Neural cell (in vitro differentiated cells): ENCODE measurements around the gene OGDH. TPM values are rescaled to one million over a fixed set of nuclear protein-coding genes. Genes with fewer than 3 reads are reported as not detected.

ENCODE experiments used
- H2AFZ ChIP-seq: fragments of 200-600, 300-800 bp; sonication (generic), shearing (Covaris generic); 2 replicates; pipeline ENCODE4 v1.6.0; 2014; ENCODE audit warnings: low read depth, mild to moderate bottlenecking, antibody characterized with exemption, low read length, moderate library complexity
- H3F3A ChIP-seq: fragments of 200-600 bp; shearing (Covaris generic); 2 replicates; pipeline ENCODE4 v1.6.1; 2016; ENCODE audit warnings: mild to moderate bottlenecking, moderate library complexity, mixed read lengths, antibody characterized with exemption, low read length; ENCODE audit not compliant: insufficient read depth, poor library complexity, severe bottlenecking
- H3K27ac ChIP-seq: fragments of 200-600, 300-800 bp; sonication (generic), shearing (Covaris generic); 2 replicates; pipeline ENCODE4 v1.5.1; 2014; ENCODE audit warnings: mild to moderate bottlenecking, low read length, moderate library complexity
- H3K27me3 ChIP-seq: fragments of 300-800, 200-600 bp; sonication (generic), shearing (Covaris generic); 2 replicates; pipeline ENCODE4 v1.6.0; 2014; ENCODE audit warnings: mild to moderate bottlenecking, low read depth, low read length, moderate library complexity; ENCODE audit not compliant: insufficient read depth
- H3K36me3 ChIP-seq: fragments of 300-800, 200-600 bp; sonication (generic), shearing (Covaris generic); 2 replicates; pipeline ENCODE4 v1.5.1; 2014; ENCODE audit warnings: mild to moderate bottlenecking, antibody characterized with exemption, low read length, moderate library complexity; ENCODE audit not compliant: insufficient read depth
- H3K4me2 ChIP-seq: fragments of 300-800, 200-600 bp; sonication (generic), shearing (Covaris generic); 2 replicates; pipeline ENCODE4 v1.6.0; 2014; ENCODE audit warnings: mild to moderate bottlenecking, low read length
- H3K4me3 ChIP-seq: fragments of 300-800, 200-600 bp; sonication (generic), shearing (Covaris generic); 2 replicates; pipeline ENCODE4 v1.5.1; 2014; ENCODE audit warnings: mild to moderate bottlenecking, low read length, moderate library complexity
- H3K79me2 ChIP-seq: fragments of 200-600 bp; shearing (Covaris generic); replicated peaks from 2 replicates; pipeline ENCODE4 v1.6.0; 2014; ENCODE audit warnings: mild to moderate bottlenecking, low read length, moderate library complexity; ENCODE audit not compliant: insufficient read depth
- H3K9ac ChIP-seq: fragments of 300-800, 200-600 bp; sonication (generic), shearing (Covaris generic); 2 replicates; pipeline ENCODE4 v1.6.1; 2016; ENCODE audit warnings: mild to moderate bottlenecking, low read length, mixed read lengths
- H3K9me2 ChIP-seq: fragments of 200-600 bp; shearing (Covaris generic); 2 replicates; pipeline ENCODE4 v1.6.1; 2016; ENCODE audit warnings: mild to moderate bottlenecking, low read length, mixed read lengths; ENCODE audit not compliant: insufficient read depth
- H3K9me3 ChIP-seq: fragments of 200-600, 300-800 bp; sonication (generic), shearing (Covaris generic); 2 replicates; pipeline ENCODE4 v1.6.1; 2016; ENCODE audit warnings: mild to moderate bottlenecking, mixed run types, low read length, moderate library complexity, mixed read lengths
- H4K20me1 ChIP-seq: fragments of 200-600 bp; shearing (Covaris generic); 2 replicates; pipeline ENCODE4 v1.6.1; 2016; ENCODE audit warnings: mild to moderate bottlenecking, mixed run types; ENCODE audit not compliant: insufficient read depth
- EP300 ChIP-seq: fragments of 450-650 bp; conservative IDR thresholded peaks from 2 replicates; pipeline ENCODE4 v1.6.1; 2014; ENCODE audit warnings: antibody characterized with exemption, mild to moderate bottlenecking, moderate library complexity; ENCODE audit not compliant: poor library complexity, severe bottlenecking
- EZH2 ChIP-seq: fragments of 200-600, 300-800 bp; shearing (Covaris generic), sonication (generic); IDR thresholded peaks from 2 replicates; pipeline ENCODE4 v1.6.1; 2014; ENCODE audit warnings: antibody characterized with exemption, low read length, borderline replicate concordance, mild to moderate bottlenecking; ENCODE audit not compliant: insufficient read depth, poor library complexity, severe bottlenecking
- MXI1 ChIP-seq: fragments of 450-650 bp; conservative IDR thresholded peaks from 2 replicates; pipeline ENCODE4 v1.6.1; 2014; ENCODE audit warnings: antibody characterized with exemption, mild to moderate bottlenecking; ENCODE audit not compliant: poor library complexity, severe bottlenecking
- POLR2AphosphoS5 ChIP-seq: IDR thresholded peaks from 2 replicates; pipeline ENCODE4 v1.6.1; 2012
- RAD21 ChIP-seq: fragments of 450-650 bp; conservative IDR thresholded peaks from 2 replicates; pipeline ENCODE4 v1.6.1; 2014; ENCODE audit warnings: antibody characterized with exemption, mild to moderate bottlenecking, moderate library complexity
- SMC3 ChIP-seq: fragments of 450-650 bp; conservative IDR thresholded peaks from 2 replicates; pipeline ENCODE4 v1.6.1; 2014; ENCODE audit warnings: antibody characterized with exemption, mild to moderate bottlenecking, moderate library complexity; ENCODE audit not compliant: poor library complexity
- TAF1 ChIP-seq: IDR thresholded peaks from 2 replicates; pipeline ENCODE4 v1.6.1; 2012; ENCODE audit warnings: low read depth
- polyA plus RNA-seq: library from polyadenylated mRNA; depleted of rRNA; stranded (reverse); fragments of >200 nt; gene quantifications from 2 replicates; pipeline ENCODE4 v1.2.3, GENCODE V29; 2014
- TF ChIP-seq, protein P1 (sequence below): fragments of 450-650 bp; IDR thresholded peaks from 2 replicates; pipeline ENCODE4 v1.5.1; 2014; ENCODE audit warnings: antibody characterized with exemption, mild to moderate bottlenecking, moderate library complexity; ENCODE audit not compliant: poor library complexity, severe bottlenecking
- TF ChIP-seq, protein P2 (sequence below): IDR thresholded peaks from 2 replicates; pipeline ENCODE4 v1.6.1; 2012; ENCODE audit warnings: borderline replicate concordance

OGDH gene
- polyA plus RNA-seq, 1 donor from 2014 or later: 16.9 TPM

DNA sequence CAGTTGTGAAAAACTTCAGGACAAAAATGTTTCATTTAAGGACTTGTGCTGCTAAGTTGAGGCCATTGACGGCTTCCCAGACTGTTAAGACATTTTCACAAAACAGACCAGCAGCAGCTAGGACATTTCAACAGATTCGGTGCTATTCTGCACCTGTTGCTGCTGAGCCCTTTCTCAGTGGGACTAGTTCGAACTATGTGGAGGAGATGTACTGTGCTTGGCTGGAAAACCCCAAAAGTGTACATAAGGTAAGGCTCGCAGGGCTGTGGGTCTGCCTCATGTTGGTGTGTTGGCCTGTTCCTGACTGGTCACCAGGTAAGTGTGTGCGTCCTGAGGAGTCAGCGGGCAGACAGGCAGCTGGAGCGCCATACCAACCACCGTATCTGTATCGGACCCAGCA, 17.9 kb downstream of the OGDH start:
- Histone ChIP-seq H3K4me3 (no peak overlapping the region), H3K36me3 (no peaks in the 10 kb centered on the region), H2AFZ (no peak overlapping the region), H3K4me2 (no peak overlapping the region), H3K27ac (no peak overlapping the region), H3F3A (no peaks in the 10 kb centered on the region), H4K20me1 (no peaks in the 10 kb centered on the region), H3K27me3 (no peaks in the 10 kb centered on the region), H3K9ac (no peak overlapping the region), H3K9me2 (no peaks in the 10 kb centered on the region), H3K79me2 (peaks cover 22% of the 10 kb centered on the region), H3K9me3 (no peaks in the 10 kb centered on the region)
- no peak for TF ChIP-seq SMC3
- TF ChIP-seq MXI1: no peak
- no peak for TF ChIP-seq RAD21
- TF ChIP-seq EZH2: no peak

DNA sequence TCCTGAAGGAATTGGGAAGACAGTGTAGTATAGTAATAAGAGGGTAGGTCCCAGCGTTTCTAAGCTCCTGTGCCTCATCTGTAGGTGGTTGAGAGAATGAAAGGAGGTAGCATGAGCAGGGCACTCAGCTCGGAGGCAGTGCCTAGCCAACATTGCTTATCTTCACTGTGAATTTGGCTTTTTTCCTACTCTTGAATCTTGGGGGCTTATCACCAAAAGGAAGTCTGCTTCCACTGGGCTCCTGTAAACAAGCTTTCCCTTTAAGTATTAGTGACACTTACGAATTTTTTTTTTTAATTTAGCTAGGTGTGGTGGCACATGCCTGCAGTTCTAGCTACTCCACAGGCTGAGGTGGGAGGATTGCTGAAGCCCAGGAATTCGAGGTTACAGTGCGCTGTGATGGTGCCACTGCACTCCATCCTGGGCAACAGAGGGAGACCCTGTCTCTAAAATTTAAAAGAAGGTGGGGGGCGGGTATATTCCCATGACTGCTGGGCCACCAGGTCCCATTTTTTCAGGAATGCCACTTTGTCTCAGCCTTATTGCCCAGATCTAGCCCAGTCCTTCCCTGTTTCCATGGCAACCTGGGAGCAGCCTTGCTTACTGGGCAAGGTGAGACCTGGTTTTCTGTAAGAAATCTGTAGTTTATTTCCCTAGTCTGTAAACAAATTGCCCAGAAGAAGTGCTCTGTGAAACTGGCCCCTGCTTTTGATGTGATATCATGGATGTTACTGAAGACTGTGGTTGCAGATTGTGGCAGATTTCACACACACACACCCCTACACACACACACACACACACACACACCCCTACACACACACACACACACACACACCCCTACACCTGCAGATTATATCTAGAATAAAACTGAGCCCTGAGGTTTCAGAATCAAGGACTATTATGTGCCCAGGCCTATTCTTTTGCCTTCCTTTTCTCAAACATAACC, 19.4 kb downstream of the OGDH start:
- TF ChIP-seq, protein P1, sequence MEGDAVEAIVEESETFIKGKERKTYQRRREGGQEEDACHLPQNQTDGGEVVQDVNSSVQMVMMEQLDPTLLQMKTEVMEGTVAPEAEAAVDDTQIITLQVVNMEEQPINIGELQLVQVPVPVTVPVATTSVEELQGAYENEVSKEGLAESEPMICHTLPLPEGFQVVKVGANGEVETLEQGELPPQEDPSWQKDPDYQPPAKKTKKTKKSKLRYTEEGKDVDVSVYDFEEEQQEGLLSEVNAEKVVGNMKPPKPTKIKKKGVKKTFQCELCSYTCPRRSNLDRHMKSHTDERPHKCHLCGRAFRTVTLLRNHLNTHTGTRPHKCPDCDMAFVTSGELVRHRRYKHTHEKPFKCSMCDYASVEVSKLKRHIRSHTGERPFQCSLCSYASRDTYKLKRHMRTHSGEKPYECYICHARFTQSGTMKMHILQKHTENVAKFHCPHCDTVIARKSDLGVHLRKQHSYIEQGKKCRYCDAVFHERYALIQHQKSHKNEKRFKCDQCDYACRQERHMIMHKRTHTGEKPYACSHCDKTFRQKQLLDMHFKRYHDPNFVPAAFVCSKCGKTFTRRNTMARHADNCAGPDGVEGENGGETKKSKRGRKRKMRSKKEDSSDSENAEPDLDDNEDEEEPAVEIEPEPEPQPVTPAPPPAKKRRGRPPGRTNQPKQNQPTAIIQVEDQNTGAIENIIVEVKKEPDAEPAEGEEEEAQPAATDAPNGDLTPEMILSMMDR: no peak
- no peak for TF ChIP-seq EZH2
- no peak for TF ChIP-seq TAF1
- TF ChIP-seq RAD21: no peak
- TF ChIP-seq MXI1: no peak
- TF ChIP-seq EP300: no peak
- TF ChIP-seq SMC3: no peak
- no peak for TF ChIP-seq POLR2AphosphoS5
- TF ChIP-seq, protein P2, sequence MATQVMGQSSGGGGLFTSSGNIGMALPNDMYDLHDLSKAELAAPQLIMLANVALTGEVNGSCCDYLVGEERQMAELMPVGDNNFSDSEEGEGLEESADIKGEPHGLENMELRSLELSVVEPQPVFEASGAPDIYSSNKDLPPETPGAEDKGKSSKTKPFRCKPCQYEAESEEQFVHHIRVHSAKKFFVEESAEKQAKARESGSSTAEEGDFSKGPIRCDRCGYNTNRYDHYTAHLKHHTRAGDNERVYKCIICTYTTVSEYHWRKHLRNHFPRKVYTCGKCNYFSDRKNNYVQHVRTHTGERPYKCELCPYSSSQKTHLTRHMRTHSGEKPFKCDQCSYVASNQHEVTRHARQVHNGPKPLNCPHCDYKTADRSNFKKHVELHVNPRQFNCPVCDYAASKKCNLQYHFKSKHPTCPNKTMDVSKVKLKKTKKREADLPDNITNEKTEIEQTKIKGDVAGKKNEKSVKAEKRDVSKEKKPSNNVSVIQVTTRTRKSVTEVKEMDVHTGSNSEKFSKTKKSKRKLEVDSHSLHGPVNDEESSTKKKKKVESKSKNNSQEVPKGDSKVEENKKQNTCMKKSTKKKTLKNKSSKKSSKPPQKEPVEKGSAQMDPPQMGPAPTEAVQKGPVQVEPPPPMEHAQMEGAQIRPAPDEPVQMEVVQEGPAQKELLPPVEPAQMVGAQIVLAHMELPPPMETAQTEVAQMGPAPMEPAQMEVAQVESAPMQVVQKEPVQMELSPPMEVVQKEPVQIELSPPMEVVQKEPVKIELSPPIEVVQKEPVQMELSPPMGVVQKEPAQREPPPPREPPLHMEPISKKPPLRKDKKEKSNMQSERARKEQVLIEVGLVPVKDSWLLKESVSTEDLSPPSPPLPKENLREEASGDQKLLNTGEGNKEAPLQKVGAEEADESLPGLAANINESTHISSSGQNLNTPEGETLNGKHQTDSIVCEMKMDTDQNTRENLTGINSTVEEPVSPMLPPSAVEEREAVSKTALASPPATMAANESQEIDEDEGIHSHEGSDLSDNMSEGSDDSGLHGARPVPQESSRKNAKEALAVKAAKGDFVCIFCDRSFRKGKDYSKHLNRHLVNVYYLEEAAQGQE: no peak
- Histone ChIP-seq H3K27me3 (no peaks in the 10 kb centered on the region), H3K79me2 (peaks cover 9% of the 10 kb centered on the region)

More for the DNA sequence above, 19.4 kb downstream of the OGDH start:
- Histone ChIP-seq H3K4me2 (no peak overlapping the region), H3K36me3 (no peaks in the 10 kb centered on the region), H3K9me2 (no peaks in the 10 kb centered on the region), H3K27ac (no peak overlapping the region), H4K20me1 (no peaks in the 10 kb centered on the region), H3K9me3 (no peaks in the 10 kb centered on the region), H3K4me3 (no peak overlapping the region), H3K9ac (no peak overlapping the region), H3F3A (no peaks in the 10 kb centered on the region), H2AFZ (no peak overlapping the region)
